GM20000 (cell line): ENCODE results near the gene CHID1.
A peak's percentile ranks its signal among the peaks of the same experiment; 100 is the strongest.

ENCODE experiments used
- DNase-seq: peaks from one replicate; pipeline ENCODE4 v3.0.0; 2012; ENCODE audit warnings: low spot score
- CTCF ChIP-seq: IDR thresholded peaks from 2 replicates; pipeline ENCODE4 v1.5.1; 2012; ENCODE audit warnings: mild to moderate bottlenecking, control low read depth; ENCODE audit errors: extremely low read depth, missing control alignments

Gene CHID1

GRCh38 chr11:833114-833791, 77.4 kb downstream of the CHID1 start:
- DNase-seq: peak; percentile 77
- TF ChIP-seq CTCF: no peak

- DNase-seq: peak; percentile 94
- no peak for TF ChIP-seq CTCF
Observed at GRCh38 chr11:832529-833113, 78.0 kb downstream of the CHID1 start, which contains the start of gene CD151. Gene CD151 (plus strand): TSS chr11:832952. CDS start chr11:836070, 3,118 bp downstream.

- TF ChIP-seq CTCF: no peak
- DNase-seq: no peak
Observed at GRCh38 chr11:831961-832528, 78.6 kb downstream of the CHID1 start.

GRCh38 chr11:831118-831864, 79.3 kb downstream of the CHID1 start:
- no peak for TF ChIP-seq CTCF
- no peak for DNase-seq

- TF ChIP-seq CTCF: no peak
- peak; percentile 89 for DNase-seq
Observed at GRCh38 chr11:830295-831117, 80.1 kb downstream of the CHID1 start.

- no peak for DNase-seq
- no peak for TF ChIP-seq CTCF
Observed at GRCh38 chr11:829847-830294, 80.7 kb downstream of the CHID1 start.
